Prostate gland (tissue), 2 donors: ENCODE measurements around the gene COL9A3.

Source experiments
- POLR2A ChIP-seq: fragments of 450-650 bp; IDR thresholded peaks from one replicate; pipeline ENCODE4 v1.6.1; 2016; ENCODE audit warnings: antibody characterized with exemption, mild to moderate bottlenecking
- TF ChIP-seq, protein P1 (sequence below), 4 experiments: fragments of 200-600 bp in 2 of 4; fragments of 450-650 bp in 2 of 4; sonication (generic) in 2 of 4; IDR thresholded peaks; 1 replicate in 3 of 4; 2 replicates in 1 of 4; pipeline ENCODE4 v1.5.1; 2016 to 2019; ENCODE audit warnings: antibody characterized with exemption in 4 of 4, mild to moderate bottlenecking in 2 of 4, moderate library complexity in 2 of 4

GRCh38 chr20:62880935-62881661 lies 64.2 kb downstream of the COL9A3 start:
- TF ChIP-seq, protein P1, sequence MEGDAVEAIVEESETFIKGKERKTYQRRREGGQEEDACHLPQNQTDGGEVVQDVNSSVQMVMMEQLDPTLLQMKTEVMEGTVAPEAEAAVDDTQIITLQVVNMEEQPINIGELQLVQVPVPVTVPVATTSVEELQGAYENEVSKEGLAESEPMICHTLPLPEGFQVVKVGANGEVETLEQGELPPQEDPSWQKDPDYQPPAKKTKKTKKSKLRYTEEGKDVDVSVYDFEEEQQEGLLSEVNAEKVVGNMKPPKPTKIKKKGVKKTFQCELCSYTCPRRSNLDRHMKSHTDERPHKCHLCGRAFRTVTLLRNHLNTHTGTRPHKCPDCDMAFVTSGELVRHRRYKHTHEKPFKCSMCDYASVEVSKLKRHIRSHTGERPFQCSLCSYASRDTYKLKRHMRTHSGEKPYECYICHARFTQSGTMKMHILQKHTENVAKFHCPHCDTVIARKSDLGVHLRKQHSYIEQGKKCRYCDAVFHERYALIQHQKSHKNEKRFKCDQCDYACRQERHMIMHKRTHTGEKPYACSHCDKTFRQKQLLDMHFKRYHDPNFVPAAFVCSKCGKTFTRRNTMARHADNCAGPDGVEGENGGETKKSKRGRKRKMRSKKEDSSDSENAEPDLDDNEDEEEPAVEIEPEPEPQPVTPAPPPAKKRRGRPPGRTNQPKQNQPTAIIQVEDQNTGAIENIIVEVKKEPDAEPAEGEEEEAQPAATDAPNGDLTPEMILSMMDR (IDR thresholded peaks at IDR 0.05): no peak
- no peak for TF ChIP-seq POLR2A
